ENCODE results near the gene ADCY6.

- TF ChIP-seq CREB5 (CRISPR knock-in tag; IDR thresholded peaks at IDR 0.05; ENCODE audit: low read depth): no peak
- no peak for TF ChIP-seq PATZ1 (CRISPR knock-in tag; IDR thresholded peaks at IDR 0.05; ENCODE audit: borderline replicate concordance)
- TF ChIP-seq ESRRG (CRISPR knock-in tag; IDR thresholded peaks at IDR 0.05): no peak
- TF ChIP-seq ARNTL (CRISPR knock-in tag; IDR thresholded peaks at IDR 0.05; ENCODE audit: borderline replicate concordance, low read depth): no peak
- TF ChIP-seq TSHZ2 (CRISPR knock-in tag; IDR thresholded peaks at IDR 0.05): no peak
- TF ChIP-seq ZFP3 (CRISPR knock-in tag; IDR thresholded peaks at IDR 0.05): no peak
- TF ChIP-seq ZFP30 (CRISPR knock-in tag; IDR thresholded peaks at IDR 0.05): no peak
- TF ChIP-seq ZNF565 (CRISPR knock-in tag; conservative IDR thresholded peaks at IDR 0.05; ENCODE audit: low read depth): no peak
- no peak for TF ChIP-seq ISL1 (CRISPR knock-in tag; IDR thresholded peaks at IDR 0.05)
- TF ChIP-seq CSDC2 (CRISPR knock-in tag; IDR thresholded peaks at IDR 0.05): no peak
- no peak for TF ChIP-seq RARB (CRISPR knock-in tag; IDR thresholded peaks at IDR 0.05)
- TF ChIP-seq PPARA (CRISPR knock-in tag; IDR thresholded peaks at IDR 0.05; ENCODE audit: borderline replicate concordance): no peak
Measured at GRCh38 chr12:48819986-48820725, 31.3 kb upstream of the ADCY6 start.

Data from SK-N-SH treated with all-trans-retinoic acid at 6 μM for 48 hours (cell line).